Fibroblast of peridontal ligament (primary cell): ENCODE data around the gene AP1AR.
A peak's percentile ranks its signal among the peaks of the same experiment; 100 is the strongest.
"Not testable (repeated sequence)": the region's sequence is repeated elsewhere in the genome, so short reads cannot be mapped to it uniquely, and the experiment has no call there.

Experiments
- DNase-seq: peaks from one replicate; pipeline ENCODE4 v3.0.0-alpha.2; 2010; ENCODE audit errors: extremely low read depth

The AP1AR gene

DNA sequence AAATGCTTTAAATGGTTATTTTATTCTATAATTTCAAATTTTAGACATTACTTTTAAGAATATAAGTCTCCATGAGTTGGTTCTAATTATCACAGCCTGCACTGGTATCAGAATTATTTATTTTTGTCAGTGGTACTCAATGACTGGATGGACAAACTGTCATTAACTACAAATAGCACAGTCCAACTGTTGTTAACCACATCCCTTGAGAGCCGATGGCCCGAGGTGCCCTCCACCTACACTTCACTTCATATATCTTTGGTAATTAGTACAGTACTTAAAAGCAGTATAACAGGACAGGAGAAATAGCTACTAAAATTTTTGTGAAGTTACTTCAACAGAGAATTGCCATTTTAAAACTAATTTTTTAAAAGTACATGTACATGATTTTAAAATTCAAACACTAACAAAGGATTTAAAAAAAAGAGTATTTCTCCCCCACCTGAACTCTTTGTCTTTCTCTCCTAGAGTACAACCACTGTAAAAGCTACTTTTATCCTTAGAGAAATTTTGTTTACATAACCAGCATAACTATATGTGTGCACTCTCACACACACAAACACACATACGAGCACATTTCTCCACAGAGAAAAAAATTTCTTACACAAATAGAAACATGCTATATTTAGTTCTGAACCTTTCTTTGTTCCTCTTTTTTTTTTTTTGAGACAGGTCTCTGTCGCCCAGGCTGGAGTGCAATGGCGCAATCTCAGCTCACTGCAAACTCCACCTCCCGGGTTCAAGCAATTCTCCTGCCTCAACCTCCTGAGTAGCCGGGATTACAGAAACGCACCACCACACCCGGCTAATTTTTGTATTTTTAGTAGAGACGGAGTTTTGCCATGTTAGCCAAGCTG, 47.7 kb downstream of the AP1AR start:
- DNase-seq: peak; percentile 48

DNA sequence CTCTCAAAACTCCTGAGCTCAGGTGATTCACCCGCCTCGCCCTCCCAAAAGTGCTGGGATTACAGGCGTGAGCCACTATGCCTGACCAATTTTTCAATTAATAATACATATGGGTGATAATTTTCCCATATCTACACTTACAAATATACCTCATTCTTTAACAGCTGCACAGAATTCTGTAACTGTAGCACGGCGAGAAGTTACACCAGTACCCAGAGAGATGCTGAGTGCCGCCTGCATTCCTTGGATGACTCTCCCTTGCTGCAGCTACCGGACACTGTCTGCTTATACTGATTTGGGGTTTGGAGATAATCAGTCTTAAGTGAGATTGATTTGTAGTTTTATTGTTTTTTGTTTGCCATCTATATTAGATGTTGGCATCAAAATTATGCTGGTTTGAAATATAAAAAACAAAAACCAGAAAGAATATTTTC, 48.3 kb downstream of the AP1AR start:
- DNase-seq: no peak

- DNase-seq: no peak
Observed at GRCh38 chr4:112280386-112281056, 48.9 kb downstream of the AP1AR start.

GRCh38 chr4:112281895-112282398, 50.4 kb downstream of the AP1AR start:
- not testable (repeated sequence) for DNase-seq

DNA sequence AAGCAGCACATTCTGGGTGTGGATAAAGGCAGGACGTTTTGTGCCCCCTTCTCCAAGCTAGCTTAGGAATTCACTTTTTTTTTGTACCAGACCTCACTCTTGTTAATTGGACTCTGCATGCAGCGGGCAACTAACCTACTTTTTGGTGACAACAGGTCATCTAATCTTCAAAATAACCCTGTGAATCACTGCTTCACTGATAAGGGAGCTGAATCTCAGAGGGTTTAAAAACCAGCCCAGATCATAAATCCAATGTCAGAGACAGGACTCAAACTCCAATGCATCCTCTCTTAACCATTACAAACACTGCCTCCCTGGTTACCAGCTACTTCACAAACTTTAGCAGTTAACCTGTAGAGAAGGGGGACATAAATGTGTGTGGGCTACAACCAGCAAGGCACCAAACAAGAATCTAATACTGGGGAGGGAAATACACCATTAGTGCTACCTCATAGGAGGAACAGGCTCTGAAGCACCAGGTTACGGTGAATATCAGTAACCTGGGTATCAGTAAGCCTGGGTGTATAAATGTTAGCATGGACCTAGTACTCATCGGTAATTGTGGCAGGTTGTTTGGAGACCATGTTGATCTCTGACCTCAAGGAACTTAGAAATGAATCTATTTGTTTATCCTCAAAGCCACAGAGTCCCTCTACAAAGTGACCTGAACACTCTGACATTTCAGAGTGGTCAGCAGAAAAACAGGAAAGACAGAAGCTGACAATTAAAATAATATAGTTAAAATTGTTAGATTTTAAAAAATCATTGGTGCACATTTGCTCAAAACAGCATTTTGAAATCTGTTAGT, 51.5 kb downstream of the AP1AR start:
- no peak for DNase-seq

DNA sequence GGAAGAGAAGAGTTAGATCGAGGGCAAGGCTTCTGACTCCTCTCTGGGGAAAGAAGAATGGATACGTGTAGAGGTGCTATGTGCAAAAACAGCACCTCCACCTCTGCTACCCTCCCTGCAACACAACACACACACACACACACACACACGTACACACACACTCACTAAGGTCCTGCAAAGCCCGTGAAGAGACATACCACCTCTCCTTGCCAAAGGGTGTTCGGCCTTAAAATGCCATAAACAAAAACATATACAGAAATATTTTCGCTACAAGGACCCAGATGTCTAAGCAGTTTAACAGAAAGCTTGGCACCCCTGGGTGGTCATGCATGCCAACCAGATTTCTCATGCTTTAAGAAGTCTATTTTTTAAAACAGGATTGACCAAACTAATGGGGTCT, 52.6 kb downstream of the AP1AR start:
- DNase-seq: no peak

- DNase-seq: peak; percentile 42
Observed at GRCh38 chr4:112284662-112285411, 53.2 kb downstream of the AP1AR start.

DNA sequence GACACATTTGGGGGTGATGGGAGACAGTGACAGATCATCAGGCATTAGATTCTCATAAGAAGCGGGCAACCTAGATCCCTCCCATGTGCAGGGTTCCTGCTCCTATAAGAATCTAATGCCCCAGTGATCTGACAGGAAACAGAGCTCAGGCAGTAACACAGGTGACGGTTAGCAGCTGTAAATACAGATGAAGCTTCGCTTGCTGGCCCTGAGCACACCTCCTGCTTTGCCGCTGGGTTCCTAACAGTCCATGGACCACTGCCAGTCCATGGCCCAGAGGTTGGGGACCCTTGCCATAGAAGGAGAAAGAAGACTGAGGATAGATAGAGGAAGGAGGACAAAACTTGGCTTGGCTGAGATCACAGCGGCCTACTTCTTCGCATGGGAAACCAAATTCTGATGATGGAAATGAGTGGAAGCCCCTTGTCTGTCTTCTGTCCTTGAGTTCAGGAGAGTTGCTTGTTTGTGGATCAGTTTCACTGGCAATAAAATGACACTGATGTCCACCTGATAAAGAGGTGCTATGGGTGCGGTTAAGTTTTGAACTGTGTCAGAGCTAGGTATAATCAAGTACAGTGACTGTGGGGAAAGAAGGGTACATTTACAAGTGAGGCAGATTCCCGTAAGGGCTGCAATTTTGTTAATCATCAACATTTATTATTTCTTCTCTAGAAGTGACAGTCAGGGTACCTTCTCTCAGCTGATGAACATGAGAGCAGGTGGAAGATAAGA, 55.8 kb downstream of the AP1AR start:
- no peak for DNase-seq

DNA sequence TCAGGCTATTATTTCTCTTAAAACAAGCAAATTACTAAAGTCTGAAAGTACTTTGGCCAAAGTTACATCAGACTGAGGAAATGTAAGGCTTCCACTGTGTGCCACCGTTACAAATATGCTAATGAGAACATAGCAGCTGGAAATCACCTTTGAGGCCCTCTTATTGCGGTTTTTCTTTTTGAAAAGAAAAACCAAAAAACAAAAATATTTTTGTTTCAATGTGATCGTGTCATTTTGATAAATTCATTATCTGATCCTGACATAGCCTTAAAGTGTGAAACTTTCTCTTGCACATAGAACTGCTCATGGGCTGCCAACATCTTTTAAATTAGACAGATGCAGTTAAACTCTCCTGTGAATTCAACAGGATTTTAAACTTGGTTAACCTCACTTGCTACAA, 56.9 kb downstream of the AP1AR start:
- no peak for DNase-seq

GRCh38 chr4:112289407-112290253, 58.0 kb downstream of the AP1AR start:
- DNase-seq: no peak

DNA sequence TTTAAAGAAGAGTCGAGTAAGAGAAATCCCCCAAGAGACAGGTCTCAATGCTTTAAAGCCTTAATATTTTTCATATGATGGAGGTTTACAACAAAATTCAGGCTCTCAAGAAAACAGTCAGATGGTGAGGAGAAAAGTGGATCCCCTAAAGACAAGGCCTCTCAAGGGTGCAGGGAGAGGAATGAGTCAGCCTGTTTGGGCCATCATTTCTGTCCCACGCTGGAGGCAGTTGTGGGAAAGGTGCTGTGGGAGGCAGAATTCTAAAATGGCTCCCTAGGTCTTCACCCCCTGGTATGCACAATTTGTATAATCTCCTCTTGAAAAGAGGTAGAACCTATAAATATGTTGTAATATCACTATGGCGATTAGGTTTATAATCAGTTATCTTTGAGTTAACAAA, 58.8 kb downstream of the AP1AR start:
- no peak for DNase-seq

DNA sequence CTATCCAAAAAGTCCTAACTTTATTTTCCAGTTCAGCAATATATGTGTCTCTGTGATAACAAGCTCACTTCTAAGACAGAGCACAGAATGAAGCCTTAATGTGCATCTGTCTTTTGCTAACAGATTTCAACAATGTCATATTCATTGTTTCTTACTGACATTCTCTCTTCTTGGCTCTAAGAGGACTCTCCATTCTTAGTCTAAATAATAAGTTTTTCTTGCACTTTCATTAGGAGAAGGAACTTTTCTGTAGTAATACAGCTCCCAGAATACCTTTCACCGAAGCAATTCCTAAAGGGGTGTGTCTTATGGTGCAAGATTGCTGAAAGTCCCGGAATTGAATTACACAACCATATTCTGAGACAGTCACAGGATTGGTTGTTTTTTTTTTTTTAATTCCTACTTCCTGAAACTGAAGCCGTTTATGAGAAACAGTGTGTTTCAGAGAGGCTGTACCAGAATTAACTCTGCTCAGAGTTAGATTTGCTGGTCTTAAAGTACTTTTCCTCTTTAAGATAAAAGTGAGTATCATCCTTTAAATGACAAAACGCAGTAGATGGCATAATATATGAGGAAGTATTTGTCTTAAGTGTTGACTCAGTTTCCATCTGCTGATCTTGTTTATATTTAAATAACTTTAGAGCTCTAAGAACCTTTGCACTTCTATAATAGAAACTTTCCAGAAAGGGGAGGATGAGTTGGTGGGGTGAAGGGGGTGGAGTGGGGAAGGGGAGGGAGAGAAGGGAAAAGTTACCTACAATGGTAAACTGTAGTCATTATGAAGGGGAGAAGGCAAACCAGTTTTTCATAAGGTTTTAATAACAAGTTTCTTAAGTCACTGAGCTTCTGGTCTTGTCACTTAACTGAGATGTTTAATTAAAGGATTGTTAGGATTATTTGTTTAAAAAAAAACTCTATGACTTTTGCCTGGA, 65.6 kb downstream of the AP1AR start, which contains the start of gene ALPK1:
Gene ALPK1 (plus strand): TSS at position 421 of the 932 bp plus-strand sequence.
- DNase-seq: peak; percentile 98

GRCh38 chr4:112299721-112300120, 68.1 kb downstream of the AP1AR start:
- no peak for DNase-seq

DNA sequence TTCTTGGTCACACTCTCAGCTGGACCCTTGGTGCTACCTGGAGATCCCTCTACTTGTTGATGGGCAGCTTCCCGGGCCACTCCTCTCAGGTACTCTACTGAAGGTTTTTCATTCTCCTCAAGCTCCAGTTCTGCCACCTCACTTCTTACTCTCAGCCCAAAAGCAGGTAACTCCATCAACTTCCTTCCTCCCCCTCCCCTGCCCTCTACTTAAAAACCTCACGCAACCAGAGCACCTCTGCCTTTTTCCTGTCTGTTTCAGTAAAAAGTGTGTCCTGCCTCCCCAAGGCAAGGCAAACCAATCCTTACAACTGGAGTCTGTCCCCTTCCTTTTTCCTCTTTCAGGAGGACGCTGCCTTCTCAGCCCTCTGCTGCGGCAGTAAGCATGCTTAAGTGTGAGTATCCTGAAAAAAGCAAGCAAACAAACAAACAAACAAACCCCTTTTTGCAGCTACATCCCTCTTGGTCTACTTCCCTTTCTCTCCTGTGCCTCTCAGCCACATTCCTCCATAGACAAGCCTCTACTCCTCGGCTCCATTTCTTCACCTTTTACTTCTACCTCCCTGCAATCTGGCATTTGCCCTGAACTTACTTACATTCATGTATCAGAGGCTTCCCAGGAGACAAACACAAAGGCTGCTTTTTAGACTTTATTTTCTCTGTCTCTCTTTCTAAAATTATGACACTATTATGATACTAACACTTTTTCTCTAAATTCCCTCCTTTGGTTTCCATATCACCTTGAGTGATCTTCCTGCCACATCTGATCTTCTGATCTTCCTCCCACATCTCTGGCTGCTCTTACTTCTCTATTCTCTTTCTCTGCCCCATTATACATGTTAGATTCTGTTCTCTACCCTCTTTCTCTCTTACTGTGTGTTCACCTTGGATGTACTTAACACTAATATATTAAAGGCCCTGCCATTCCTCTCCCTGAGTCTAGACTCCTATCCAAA, 71.0 kb downstream of the AP1AR start:
- DNase-seq: no peak

DNA sequence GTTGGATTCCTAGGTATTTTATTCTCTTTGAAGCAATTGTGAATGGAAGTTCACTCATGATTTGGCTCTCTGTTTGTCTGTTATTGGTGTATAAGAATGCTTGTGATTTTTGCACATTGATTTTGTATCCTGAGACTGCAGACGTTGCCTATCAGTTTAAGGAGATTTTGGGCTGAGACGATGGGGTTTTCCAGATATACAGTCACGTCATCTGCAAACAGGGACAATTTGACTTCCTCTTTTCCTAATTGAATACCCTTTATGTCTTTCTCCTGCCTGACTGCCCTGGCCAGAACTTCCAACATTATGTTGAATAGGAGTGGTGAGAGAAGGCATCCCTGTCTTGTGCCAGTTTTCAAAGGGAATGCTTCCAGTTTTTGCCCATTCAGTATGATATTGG, 73.9 kb downstream of the AP1AR start:
- DNase-seq: not testable (repeated sequence)

GRCh38 chr4:112309263-112309791, 77.7 kb downstream of the AP1AR start:
- DNase-seq: peak; percentile 55

DNA sequence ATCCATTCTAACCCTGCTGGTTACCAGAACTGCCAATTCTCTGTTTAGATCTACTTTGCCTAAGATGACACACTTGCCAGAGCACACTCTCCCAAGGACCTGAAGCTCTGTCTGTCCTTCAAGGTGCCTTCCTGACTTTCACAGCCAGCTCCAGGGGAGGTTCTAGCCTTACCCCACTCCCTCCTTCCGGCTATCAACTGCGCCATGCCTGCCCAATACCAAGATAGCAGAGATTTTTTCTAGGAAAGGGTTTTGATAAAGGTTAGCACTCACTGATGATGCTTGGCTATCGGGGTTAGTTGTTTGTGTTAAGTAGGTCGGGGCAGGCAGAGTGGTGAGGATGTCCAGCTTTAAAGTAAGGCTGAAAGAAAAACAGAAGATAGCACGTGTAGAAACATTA, 79.9 kb downstream of the AP1AR start:
- DNase-seq: no peak
